ENCODE results near the gene SFMBT2. TPM values are rescaled to one million over a fixed set of nuclear protein-coding genes. Genes with fewer than 3 reads are reported as not detected.

The SFMBT2 gene
- total RNA-seq, 2 donors from 2014 or later, result 12.2 to 18.5 TPM

- WGBS, result 95% methylated on average over 5 of the region's 5 CpGs
- DNase-seq (ENCODE audit: low spot score), result no peak
- H3K9me3 ChIP-seq, result no peaks in the 10 kb centered on the region
- no peak overlapping the region for H3K27ac ChIP-seq
- intact Hi-C loops (cut with DNase I), result no loop called here
- no peaks in the 10 kb centered on the region for H3K27me3 ChIP-seq (replicated peaks; ENCODE audit: insufficient read depth)
- H3K36me3 ChIP-seq, result no peaks in the 10 kb centered on the region
- TF ChIP-seq CTCF (IDR thresholded peaks at IDR 0.05) (no peak), POLR2A (IDR thresholded peaks at IDR 0.05) (no peak), POLR2AphosphoS5 (IDR thresholded peaks at IDR 0.05) (no peak)
- H3K4me3 ChIP-seq, result no peak overlapping the region
- no peaks in the 10 kb centered on the region for H3K4me1 ChIP-seq (replicated peaks)
These were observed 30.1 kb downstream of the SFMBT2 start for GRCh38 chr10:7380704-7381241.

DNA sequence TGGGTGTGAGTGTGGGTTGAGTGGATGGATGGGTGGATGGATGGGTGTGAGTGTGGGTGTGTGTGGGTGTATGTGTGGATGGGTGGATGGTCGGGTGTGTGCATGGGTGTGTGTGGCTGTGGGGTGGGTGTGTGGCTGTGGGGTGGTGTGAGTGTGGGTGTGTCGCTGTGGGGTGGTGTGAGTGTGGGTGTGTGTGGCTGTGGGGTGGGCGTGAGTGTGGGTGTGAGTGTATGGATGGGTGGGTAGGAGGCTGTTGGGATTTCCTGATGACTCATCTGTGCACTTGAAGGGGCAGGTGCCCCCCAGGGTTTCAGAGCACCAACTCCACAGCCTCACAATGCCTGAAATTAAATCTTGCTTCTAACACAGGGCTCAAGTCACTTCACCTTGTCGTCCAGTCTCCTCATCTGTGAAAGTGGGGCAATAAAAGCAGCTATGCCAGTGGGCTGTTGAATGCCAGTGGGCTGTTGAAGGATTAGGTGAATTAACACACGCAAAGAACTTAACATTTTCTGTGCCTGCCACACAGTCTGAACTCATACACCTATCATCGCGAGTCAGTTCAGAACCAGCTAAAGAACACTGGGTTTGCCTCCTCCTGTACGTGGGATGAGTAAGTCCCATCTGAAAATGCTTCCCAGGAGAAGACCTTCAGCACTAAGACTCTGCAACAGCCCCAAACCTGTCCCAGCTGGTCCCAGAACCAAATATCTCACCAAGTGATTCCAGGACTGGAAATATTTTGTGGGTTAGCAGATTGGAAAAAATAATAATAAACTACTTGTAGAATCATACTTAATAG, 32.0 kb downstream of the SFMBT2 start:
- TF ChIP-seq POLR2A (IDR thresholded peaks at IDR 0.05) (no peak), POLR2AphosphoS5 (IDR thresholded peaks at IDR 0.05) (no peak), CTCF (IDR thresholded peaks at IDR 0.05) (no peak)
- Histone ChIP-seq H3K36me3 (no peaks in the 10 kb centered on the region), H3K4me3 (no peak overlapping the region), H3K4me1 (replicated peaks) (no peaks in the 10 kb centered on the region), H3K27me3 (replicated peaks; ENCODE audit: insufficient read depth) (no peaks in the 10 kb centered on the region), H3K27ac (no peak overlapping the region), H3K9me3 (no peaks in the 10 kb centered on the region)
- 95% methylated on average over 8 of the region's 8 CpGs for WGBS
- DNase-seq (ENCODE audit: low spot score), result no peak
- intact Hi-C loops (cut with DNase I), result no loop called here

DNA sequence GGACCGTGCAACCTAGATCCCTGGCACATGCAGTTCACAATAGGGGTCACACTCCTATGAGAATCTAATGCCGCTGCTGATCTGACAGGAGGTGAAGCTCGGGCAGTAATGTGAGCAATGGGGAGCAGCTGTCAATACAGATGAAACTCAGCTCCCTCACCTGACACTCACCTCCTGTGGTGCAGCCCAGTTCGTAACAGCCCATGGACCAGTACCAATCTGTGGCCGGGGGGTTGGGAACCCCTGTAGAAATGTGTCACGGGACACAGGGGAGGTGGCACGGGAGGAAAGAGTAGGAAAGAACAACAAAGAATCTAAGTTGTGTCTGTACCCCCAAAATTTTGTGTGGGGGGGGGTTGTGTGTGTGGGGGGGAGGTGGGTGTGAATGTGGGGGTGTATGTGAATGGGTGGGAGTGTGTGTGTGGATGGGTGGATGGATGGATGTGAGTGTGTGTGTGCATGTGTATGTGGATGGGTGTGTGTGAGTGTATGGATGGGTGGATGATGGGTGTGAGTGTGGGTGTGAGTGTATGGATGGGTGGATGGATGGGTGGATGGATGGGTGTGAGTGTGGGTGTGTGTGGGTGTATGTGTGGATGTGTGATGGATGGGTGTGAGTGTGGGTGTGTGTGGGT, 33.1 kb downstream of the SFMBT2 start:
- H3K4me3 ChIP-seq, result no peak overlapping the region
- H3K4me1 ChIP-seq (replicated peaks), result no peaks in the 10 kb centered on the region
- H3K9me3 ChIP-seq, result no peaks in the 10 kb centered on the region
- no peak for DNase-seq (ENCODE audit: low spot score)
- no peaks in the 10 kb centered on the region for H3K27me3 ChIP-seq (replicated peaks; ENCODE audit: insufficient read depth)
- intact Hi-C loops (cut with DNase I), result no loop called here
- no peaks in the 10 kb centered on the region for H3K36me3 ChIP-seq
- no peak overlapping the region for H3K27ac ChIP-seq
- TF ChIP-seq CTCF (IDR thresholded peaks at IDR 0.05) (no peak), POLR2AphosphoS5 (IDR thresholded peaks at IDR 0.05) (no peak), POLR2A (IDR thresholded peaks at IDR 0.05) (no peak)
- WGBS, result 91% methylated on average over 7 of the region's 7 CpGs

GRCh38 chr10:7374795-7375194, 36.0 kb downstream of the SFMBT2 start:
- intact Hi-C loops (cut with DNase I), result no loop called here
- TF ChIP-seq POLR2A (IDR thresholded peaks at IDR 0.05) (no peak), POLR2AphosphoS5 (IDR thresholded peaks at IDR 0.05) (peak; percentile 40)
- no peaks in the 10 kb centered on the region for H3K9me3 ChIP-seq
- no peak for DNase-seq (ENCODE audit: low spot score)
- no peaks in the 10 kb centered on the region for H3K27me3 ChIP-seq (replicated peaks; ENCODE audit: insufficient read depth)
- H3K27ac ChIP-seq, result peak overlapping the region; percentile 33 to 61
- no peaks in the 10 kb centered on the region for H3K36me3 ChIP-seq
- 45% methylated on average over 5 of the region's 5 CpGs for WGBS
- no peaks in the 10 kb centered on the region for H3K4me1 ChIP-seq (replicated peaks)
- H3K4me3 ChIP-seq, result no peak overlapping the region

- intact Hi-C loops (cut with DNase I), result no loop called here
- Histone ChIP-seq H3K27me3 (replicated peaks; ENCODE audit: insufficient read depth) (no peaks in the 10 kb centered on the region), H3K9me3 (no peaks in the 10 kb centered on the region), H3K36me3 (no peaks in the 10 kb centered on the region), H3K4me1 (replicated peaks) (no peaks in the 10 kb centered on the region), H3K27ac (no peak overlapping the region), H3K4me3 (no peak overlapping the region)
- no peak for DNase-seq (ENCODE audit: low spot score)
- 97% methylated on average over 6 of the region's 6 CpGs for WGBS
- no peak for TF ChIP-seq POLR2A (IDR thresholded peaks at IDR 0.05)
- no peak for TF ChIP-seq POLR2AphosphoS5 (IDR thresholded peaks at IDR 0.05)
- TF ChIP-seq CTCF (IDR thresholded peaks at IDR 0.05), result no peak
These were observed 37.8 kb downstream of the SFMBT2 start for GRCh38 chr10:7373039-7373438.

Data from prostate gland (tissue), 2 donors.